ENCODE results near the gene ARL8A.
A peak's percentile ranks its signal among the peaks of the same experiment; 100 is the strongest.

Gene ARL8A

DNA sequence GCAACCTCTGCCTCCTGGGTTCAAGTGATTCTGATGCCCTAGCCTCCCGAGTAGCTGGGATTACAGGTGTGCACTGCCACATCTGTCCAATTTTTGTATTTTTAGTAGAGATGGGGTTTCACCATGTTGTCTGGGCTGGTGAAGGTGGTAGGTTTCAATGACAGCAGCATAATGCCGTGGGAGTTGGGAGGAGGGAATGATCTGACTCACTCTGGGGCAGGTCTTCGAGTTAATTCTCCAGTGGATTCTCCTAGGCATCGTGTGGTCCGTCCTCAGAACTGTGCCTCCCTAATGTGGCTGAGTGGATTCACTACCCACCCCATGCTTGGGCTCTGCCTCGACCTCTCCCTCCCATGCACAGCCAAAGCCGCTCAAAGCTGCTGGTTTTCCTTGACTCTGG lies 23.5 kb downstream of the ARL8A start:
- no peak overlapping the region for H3K9ac ChIP-seq (ENCODE audit: low read depth, low read length, poor library complexity)
- H3K4ac ChIP-seq (ENCODE audit: low read length) = no peak overlapping the region
- H2BK120ac ChIP-seq (ENCODE audit: low read depth, low read length) = no peak overlapping the region
- no peaks in the 10 kb centered on the region for H3K79me1 ChIP-seq (ENCODE audit: low read depth, low read length)
- H2AFZ ChIP-seq (ENCODE audit: low read length) = no peak overlapping the region
- H3K27me3 ChIP-seq (ENCODE audit: control insufficient read depth in 3 of 3, insufficient read depth in 3 of 3, low read depth in 1 of 3, low read length in 3 of 3) = peaks cover 0 to 6% (median 0%) of the 10 kb centered on the region in 3 experiments
- H2AK5ac ChIP-seq (ENCODE audit: low read depth, low read length) = no peak overlapping the region
- no peaks in the 10 kb centered on the region for H3K9me3 ChIP-seq (replicated peaks in 1 of 2; ENCODE audit: control insufficient read depth in 2 of 2, insufficient read depth in 1 of 2, low read depth in 1 of 2, low read length in 2 of 2)
- H3K4me1 ChIP-seq (ENCODE audit: control insufficient read depth in 2 of 2, insufficient read depth in 1 of 2, low read depth in 1 of 2, low read length in 2 of 2) = peaks cover 0 to 5% of the 10 kb centered on the region in 2 donors
- no peak overlapping the region for H3K18ac ChIP-seq (ENCODE audit: low read length)
- H3K27ac ChIP-seq (replicated peaks; ENCODE audit: low read length) = no peak overlapping the region
- no peak overlapping the region for H2BK5ac ChIP-seq (ENCODE audit: low read length)
- no peak overlapping the region for H3K4me3 ChIP-seq (ENCODE audit: low read length in 2 of 2)
- H3K23ac ChIP-seq (ENCODE audit: low read depth, low read length, poor library complexity) = no peak overlapping the region
- H2BK12ac ChIP-seq (ENCODE audit: low read length) = no peak overlapping the region
- no peak overlapping the region for H4K91ac ChIP-seq (ENCODE audit: low read depth, low read length, poor library complexity)
- no peak for DNase-seq (ENCODE audit: low spot score)
- H4K8ac ChIP-seq (ENCODE audit: low read depth, low read length) = no peak overlapping the region
- no peak overlapping the region for H2BK15ac ChIP-seq (ENCODE audit: low read length)
- no peak overlapping the region for H3K4me2 ChIP-seq (ENCODE audit: insufficient read depth, low read length, poor library complexity, severe bottlenecking)
- no peak overlapping the region for H3K14ac ChIP-seq (ENCODE audit: low read length)
- no CpG with 5 or more reads among the region's 7 CpGs for WGBS, 2 donors (ENCODE audit: extremely low coverage in 2 of 2, insufficient read length in 2 of 2, insufficient replicate concordance in 1 of 2)
- H3K36me3 ChIP-seq (replicated peaks in 1 of 2; ENCODE audit: control insufficient read depth in 2 of 2, insufficient read depth in 2 of 2, low read length in 2 of 2) = no peaks in the 10 kb centered on the region

DNA sequence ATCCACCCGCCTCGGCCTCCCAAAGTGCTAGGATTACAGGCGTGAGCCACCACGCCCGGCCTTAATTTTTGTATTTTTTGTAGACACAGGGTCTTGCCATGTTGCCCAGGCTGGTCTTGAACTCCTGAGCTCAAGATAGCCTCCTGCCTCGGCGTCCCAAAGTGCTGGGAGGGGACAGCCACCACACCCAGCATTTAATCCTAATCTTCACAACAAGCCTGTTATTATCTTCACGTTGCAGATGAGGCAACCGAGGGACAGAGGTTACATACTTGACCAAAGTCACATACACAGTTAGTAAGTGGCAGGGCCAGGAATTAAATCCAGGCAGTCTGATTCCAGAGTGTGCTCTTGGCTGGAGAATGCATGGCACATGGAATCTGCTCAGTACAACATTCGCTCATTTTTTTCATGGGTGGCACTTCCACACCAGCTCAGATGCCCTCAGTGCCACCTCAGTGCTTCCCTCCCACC lies 26.6 kb downstream of the ARL8A start:
- Histone ChIP-seq H3K23ac (ENCODE audit: low read depth, low read length, poor library complexity) (no peak overlapping the region), H2AK5ac (ENCODE audit: low read depth, low read length) (no peak overlapping the region), H3K9me3 (replicated peaks in 1 of 2; ENCODE audit: control insufficient read depth in 2 of 2, insufficient read depth in 1 of 2, low read depth in 1 of 2, low read length in 2 of 2) (no peaks in the 10 kb centered on the region), H2AFZ (ENCODE audit: low read length) (no peak overlapping the region), H2BK12ac (ENCODE audit: low read length) (no peak overlapping the region), H2BK120ac (ENCODE audit: low read depth, low read length) (no peak overlapping the region), H3K79me1 (ENCODE audit: low read depth, low read length) (no peaks in the 10 kb centered on the region), H2BK5ac (ENCODE audit: low read length) (no peak overlapping the region), H3K9ac (ENCODE audit: low read depth, low read length, poor library complexity) (no peak overlapping the region), H3K27ac (replicated peaks; ENCODE audit: low read length) (no peak overlapping the region), H3K4me1 (ENCODE audit: control insufficient read depth in 2 of 2, insufficient read depth in 1 of 2, low read depth in 1 of 2, low read length in 2 of 2) (peaks cover 0 to 8% of the 10 kb centered on the region in 2 donors), H3K4ac (ENCODE audit: low read length) (no peak overlapping the region), H3K36me3 (replicated peaks in 1 of 2; ENCODE audit: control insufficient read depth in 2 of 2, insufficient read depth in 2 of 2, low read length in 2 of 2) (no peaks in the 10 kb centered on the region), H2BK15ac (ENCODE audit: low read length) (no peak overlapping the region), H3K27me3 (ENCODE audit: control insufficient read depth in 3 of 3, insufficient read depth in 3 of 3, low read depth in 1 of 3, low read length in 3 of 3) (peaks cover 0 to 13% (median 0%) of the 10 kb centered on the region in 3 experiments), H3K18ac (ENCODE audit: low read length) (peak overlapping the region; percentile 13), H4K91ac (ENCODE audit: low read depth, low read length, poor library complexity) (peak overlapping the region; percentile 67), H3K14ac (ENCODE audit: low read length) (no peak overlapping the region), H4K8ac (ENCODE audit: low read depth, low read length) (no peak overlapping the region), H3K4me3 (ENCODE audit: low read length in 2 of 2) (no peak overlapping the region), H3K4me2 (ENCODE audit: insufficient read depth, low read length, poor library complexity, severe bottlenecking) (no peak overlapping the region)
- no peak for DNase-seq (ENCODE audit: low spot score)
- WGBS, 2 donors (ENCODE audit: extremely low coverage in 2 of 2, insufficient read length in 2 of 2, insufficient replicate concordance in 1 of 2) = no CpG with 5 or more reads among the region's 10 CpGs

DNA sequence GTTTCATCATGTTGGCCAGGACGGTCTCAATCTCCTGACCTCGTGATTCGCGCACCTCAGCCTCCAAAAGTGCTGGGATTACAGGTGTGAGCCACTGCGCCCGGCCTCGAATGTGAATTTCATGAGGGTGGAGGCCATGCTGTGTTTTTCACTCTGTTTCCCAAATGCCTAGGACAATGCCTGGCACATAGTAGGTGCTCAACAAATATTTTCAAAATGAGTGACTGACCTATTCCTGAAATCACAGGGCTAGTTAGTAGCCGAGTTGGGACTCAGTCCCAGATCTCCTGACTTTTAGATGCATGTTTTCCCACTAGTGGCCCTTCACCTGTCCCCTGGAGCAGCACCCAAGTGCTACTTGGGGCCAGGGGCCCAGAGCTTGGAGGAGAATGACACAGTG lies 28.2 kb downstream of the ARL8A start:
- Histone ChIP-seq H3K9ac (ENCODE audit: low read depth, low read length, poor library complexity) (no peak overlapping the region), H2BK15ac (ENCODE audit: low read length) (no peak overlapping the region), H2BK5ac (ENCODE audit: low read length) (no peak overlapping the region), H3K27me3 (ENCODE audit: control insufficient read depth in 3 of 3, insufficient read depth in 3 of 3, low read depth in 1 of 3, low read length in 3 of 3) (peaks cover 0 to 13% (median 0%) of the 10 kb centered on the region in 3 experiments), H3K18ac (ENCODE audit: low read length) (no peak overlapping the region), H3K79me1 (ENCODE audit: low read depth, low read length) (no peaks in the 10 kb centered on the region), H2BK120ac (ENCODE audit: low read depth, low read length) (no peak overlapping the region), H4K8ac (ENCODE audit: low read depth, low read length) (no peak overlapping the region), H3K14ac (ENCODE audit: low read length) (no peak overlapping the region), H3K4me2 (ENCODE audit: insufficient read depth, low read length, poor library complexity, severe bottlenecking) (no peak overlapping the region), H2BK12ac (ENCODE audit: low read length) (no peak overlapping the region), H3K23ac (ENCODE audit: low read depth, low read length, poor library complexity) (no peak overlapping the region), H2AFZ (ENCODE audit: low read length) (no peak overlapping the region), H3K9me3 (replicated peaks in 1 of 2; ENCODE audit: control insufficient read depth in 2 of 2, insufficient read depth in 1 of 2, low read depth in 1 of 2, low read length in 2 of 2) (no peaks in the 10 kb centered on the region), H3K4ac (ENCODE audit: low read length) (no peak overlapping the region), H2AK5ac (ENCODE audit: low read depth, low read length) (no peak overlapping the region), H3K27ac (replicated peaks; ENCODE audit: low read length) (no peak overlapping the region), H3K4me1 (ENCODE audit: control insufficient read depth in 2 of 2, insufficient read depth in 1 of 2, low read depth in 1 of 2, low read length in 2 of 2) (peaks cover 0 to 8% of the 10 kb centered on the region in 2 donors), H3K36me3 (replicated peaks in 1 of 2; ENCODE audit: control insufficient read depth in 2 of 2, insufficient read depth in 2 of 2, low read length in 2 of 2) (no peaks in the 10 kb centered on the region), H3K4me3 (ENCODE audit: low read length in 2 of 2) (no peak overlapping the region), H4K91ac (ENCODE audit: low read depth, low read length, poor library complexity) (no peak overlapping the region)
- DNase-seq (ENCODE audit: low spot score) = no peak
- WGBS, 2 donors (ENCODE audit: extremely low coverage in 2 of 2, insufficient read length in 2 of 2, insufficient replicate concordance in 1 of 2) = no CpG with 5 or more reads among the region's 8 CpGs

DNA sequence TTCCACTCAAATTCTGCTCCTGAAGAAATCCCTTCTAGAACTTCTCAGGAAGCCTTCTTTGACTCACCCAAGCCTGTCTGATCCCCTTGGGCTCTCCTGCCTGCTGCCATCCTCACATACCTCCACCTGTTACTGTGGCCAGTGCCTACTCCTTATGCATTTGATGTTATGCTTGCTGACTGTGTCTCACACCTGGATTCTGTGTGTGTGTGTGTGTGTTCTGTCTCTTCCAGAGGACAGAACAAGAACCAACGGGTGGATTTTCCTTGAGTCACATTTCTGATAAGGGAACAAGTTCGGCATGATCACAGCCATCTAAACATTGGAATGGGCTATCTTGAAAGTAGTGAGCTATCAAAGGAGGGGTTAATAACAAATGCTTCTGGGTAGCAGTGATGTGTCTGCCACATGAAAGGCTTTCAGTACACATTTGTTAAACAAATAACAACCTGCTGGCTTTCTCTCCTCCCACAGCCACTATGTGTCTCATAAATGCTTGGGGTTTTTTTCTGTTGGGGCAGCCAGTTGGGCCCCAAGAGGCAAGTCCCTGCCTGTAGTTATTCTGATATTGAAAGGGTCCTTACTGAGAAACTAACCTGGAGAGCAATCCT lies 30.7 kb downstream of the ARL8A start:
- no peak overlapping the region for H3K4ac ChIP-seq (ENCODE audit: low read length)
- no peaks in the 10 kb centered on the region for H3K9me3 ChIP-seq (replicated peaks in 1 of 2; ENCODE audit: control insufficient read depth in 2 of 2, insufficient read depth in 1 of 2, low read depth in 1 of 2, low read length in 2 of 2)
- H3K9ac ChIP-seq (ENCODE audit: low read depth, low read length, poor library complexity) = no peak overlapping the region
- no peaks in the 10 kb centered on the region for H3K79me1 ChIP-seq (ENCODE audit: low read depth, low read length)
- no peak overlapping the region for H4K91ac ChIP-seq (ENCODE audit: low read depth, low read length, poor library complexity)
- no peak overlapping the region for H3K4me2 ChIP-seq (ENCODE audit: insufficient read depth, low read length, poor library complexity, severe bottlenecking)
- no peaks in the 10 kb centered on the region for H3K36me3 ChIP-seq (replicated peaks in 1 of 2; ENCODE audit: control insufficient read depth in 2 of 2, insufficient read depth in 2 of 2, low read length in 2 of 2)
- H2BK12ac ChIP-seq (ENCODE audit: low read length) = no peak overlapping the region
- no CpG with 5 or more reads among the region's 2 CpGs for WGBS, 2 donors (ENCODE audit: extremely low coverage in 2 of 2, insufficient read length in 2 of 2, insufficient replicate concordance in 1 of 2)
- no peak overlapping the region for H4K8ac ChIP-seq (ENCODE audit: low read depth, low read length)
- H3K27me3 ChIP-seq (ENCODE audit: control insufficient read depth in 3 of 3, insufficient read depth in 3 of 3, low read depth in 1 of 3, low read length in 3 of 3) = peaks cover 0 to 19% (median 0%) of the 10 kb centered on the region in 3 experiments
- H2AFZ ChIP-seq (ENCODE audit: low read length) = no peak overlapping the region
- no peak overlapping the region for H2BK120ac ChIP-seq (ENCODE audit: low read depth, low read length)
- no peak overlapping the region for H3K14ac ChIP-seq (ENCODE audit: low read length)
- H3K4me1 ChIP-seq (ENCODE audit: control insufficient read depth in 2 of 2, insufficient read depth in 1 of 2, low read depth in 1 of 2, low read length in 2 of 2) = peaks cover 0 to 11% of the 10 kb centered on the region in 2 donors
- no peak overlapping the region for H3K18ac ChIP-seq (ENCODE audit: low read length)
- H2BK5ac ChIP-seq (ENCODE audit: low read length) = no peak overlapping the region
- H3K4me3 ChIP-seq (ENCODE audit: low read length in 2 of 2) = no peak overlapping the region
- H3K27ac ChIP-seq (replicated peaks; ENCODE audit: low read length) = no peak overlapping the region
- no peak overlapping the region for H3K23ac ChIP-seq (ENCODE audit: low read depth, low read length, poor library complexity)
- no peak for DNase-seq (ENCODE audit: low spot score)
- H2AK5ac ChIP-seq (ENCODE audit: low read depth, low read length) = no peak overlapping the region
- no peak overlapping the region for H2BK15ac ChIP-seq (ENCODE audit: low read length)
